ENCODE data around the gene DNAJC7.

- TF ChIP-seq, protein P1, sequence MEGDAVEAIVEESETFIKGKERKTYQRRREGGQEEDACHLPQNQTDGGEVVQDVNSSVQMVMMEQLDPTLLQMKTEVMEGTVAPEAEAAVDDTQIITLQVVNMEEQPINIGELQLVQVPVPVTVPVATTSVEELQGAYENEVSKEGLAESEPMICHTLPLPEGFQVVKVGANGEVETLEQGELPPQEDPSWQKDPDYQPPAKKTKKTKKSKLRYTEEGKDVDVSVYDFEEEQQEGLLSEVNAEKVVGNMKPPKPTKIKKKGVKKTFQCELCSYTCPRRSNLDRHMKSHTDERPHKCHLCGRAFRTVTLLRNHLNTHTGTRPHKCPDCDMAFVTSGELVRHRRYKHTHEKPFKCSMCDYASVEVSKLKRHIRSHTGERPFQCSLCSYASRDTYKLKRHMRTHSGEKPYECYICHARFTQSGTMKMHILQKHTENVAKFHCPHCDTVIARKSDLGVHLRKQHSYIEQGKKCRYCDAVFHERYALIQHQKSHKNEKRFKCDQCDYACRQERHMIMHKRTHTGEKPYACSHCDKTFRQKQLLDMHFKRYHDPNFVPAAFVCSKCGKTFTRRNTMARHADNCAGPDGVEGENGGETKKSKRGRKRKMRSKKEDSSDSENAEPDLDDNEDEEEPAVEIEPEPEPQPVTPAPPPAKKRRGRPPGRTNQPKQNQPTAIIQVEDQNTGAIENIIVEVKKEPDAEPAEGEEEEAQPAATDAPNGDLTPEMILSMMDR (conservative IDR thresholded peaks at IDR 0.05; ENCODE audit: low read depth, low read length), result no peak
- no peak for TF ChIP-seq EZH2phosphoT487 (IDR thresholded peaks at IDR 0.05; ENCODE audit: borderline replicate concordance, low read length)
These were observed 48.6 kb downstream of the DNAJC7 start for GRCh38 chr17:41968676-41969075.

Measured in PC-3 (cell line).